GM23248 (cell line): ENCODE data around the gene PLIN5. TPM values are rescaled to one million over a fixed set of nuclear protein-coding genes. Genes with fewer than 3 reads are reported as not detected.

Experiments used
- DNase-seq: peaks from one replicate; pipeline ENCODE4 v3.0.0-alpha.2; 2015
- H2AFZ ChIP-seq: fragments of 200-600 bp; sonication (generic); 2 replicates; pipeline ENCODE4 v1.6.1; 2016; ENCODE audit warnings: antibody characterized with exemption
- H3F3A ChIP-seq: fragments of 200-600 bp; sonication (generic); 2 replicates; pipeline ENCODE4 v1.6.1; 2016; ENCODE audit warnings: mild to moderate bottlenecking, antibody characterized with exemption, mixed run types; ENCODE audit not compliant: insufficient read depth
- H3K27ac ChIP-seq: fragments of 200-600 bp; sonication (generic); 2 replicates; pipeline ENCODE4 v1.5.1; 2016; ENCODE audit warnings: mild to moderate bottlenecking
- H3K27me3 ChIP-seq: fragments of 200-600 bp; sonication (generic); replicated peaks from 2 replicates; pipeline ENCODE4 v1.6.1; 2016; ENCODE audit warnings: mild to moderate bottlenecking; ENCODE audit not compliant: insufficient read depth
- H3K36me3 ChIP-seq: fragments of 200-600 bp; sonication (generic); 2 replicates; pipeline ENCODE4 v1.6.1; 2016; ENCODE audit warnings: low read depth, mild to moderate bottlenecking
- H3K4me1 ChIP-seq: fragments of 200-600 bp; sonication (generic); 2 replicates; pipeline ENCODE4 v1.6.1; 2016; ENCODE audit warnings: mild to moderate bottlenecking; ENCODE audit not compliant: insufficient read depth
- H3K4me2 ChIP-seq: fragments of 200-600 bp; sonication (generic); one replicate; pipeline ENCODE4 v1.6.1; 2016; ENCODE audit warnings: mild to moderate bottlenecking; ENCODE audit not compliant: unreplicated experiment
- H3K4me3 ChIP-seq: fragments of 200-600 bp; sonication (generic); 2 replicates; pipeline ENCODE4 v1.5.1; 2016; ENCODE audit warnings: mild to moderate bottlenecking
- H3K79me2 ChIP-seq: fragments of 200-600 bp; sonication (generic); 2 replicates; pipeline ENCODE4 v1.6.1; 2016; ENCODE audit warnings: mild to moderate bottlenecking; ENCODE audit not compliant: insufficient read depth
- H3K9ac ChIP-seq: fragments of 200-600 bp; sonication (generic); 2 replicates; pipeline ENCODE4 v1.6.1; 2016; ENCODE audit warnings: mild to moderate bottlenecking
- H3K9me2 ChIP-seq: fragments of 200-600 bp; sonication (generic); 2 replicates; pipeline ENCODE4 v1.6.1; 2016; ENCODE audit warnings: mixed run types, mild to moderate bottlenecking, moderate library complexity; ENCODE audit not compliant: insufficient read depth
- H3K9me3 ChIP-seq: fragments of 200-600 bp; sonication (generic); one replicate; pipeline ENCODE4 v1.6.1; 2017; ENCODE audit warnings: low read depth
- H4K20me1 ChIP-seq: fragments of 200-600 bp; sonication (generic); 2 replicates; pipeline ENCODE4 v1.6.0; 2016; ENCODE audit not compliant: insufficient read depth
- EZH2 ChIP-seq: fragments of 200-600 bp; sonication (generic); IDR thresholded peaks from 2 replicates; pipeline ENCODE4 v1.6.1; 2018; ENCODE audit warnings: antibody characterized with exemption, mild to moderate bottlenecking; ENCODE audit not compliant: insufficient read depth, poor library complexity, severe bottlenecking
- EZH2phosphoT487 ChIP-seq: fragments of 200-600 bp; sonication (generic); IDR thresholded peaks from 2 replicates; pipeline ENCODE4 v1.6.1; 2018; ENCODE audit warnings: antibody characterized with exemption, moderate library complexity, mild to moderate bottlenecking, low read depth; ENCODE audit not compliant: insufficient read depth
- WGBS, 2 experiments: methylation state at CpG; one replicate each; pipeline ENCODE4 v1.1.6; 2015 to 2017; ENCODE audit warnings: low lambda C conversion rate in 2 of 2, low coverage in 1 of 2; ENCODE audit errors: missing lambda C conversion rate in 2 of 2; 5-methylcytosine and 5-hydroxymethylcytosine counted together
- in situ Hi-C: fragments of 300-500 bp; cut with MboI; formaldehyde crosslinking; loops from 2 replicates; pipeline ENCODE4 v1.15.0; 2020
- polyA plus RNA-seq: library from polyadenylated mRNA; unstranded; fragments of >200 nt; fragmentation: Nextera tagmentation; extraction: Ambion mirVana; gene quantifications from 2 replicates; pipeline ENCODE4 v1.2.1, GENCODE V29; 2016
- total RNA-seq: library from RNA; depleted of rRNA; stranded (reverse); fragments of >200 nt; shearing (Covaris generic); gene quantifications from 2 replicates; pipeline ENCODE4 v1.2.3, GENCODE V29; 2014

The PLIN5 gene
- total and polyA plus RNA-seq, 2 experiments from 2014 or later = not detected

DNA sequence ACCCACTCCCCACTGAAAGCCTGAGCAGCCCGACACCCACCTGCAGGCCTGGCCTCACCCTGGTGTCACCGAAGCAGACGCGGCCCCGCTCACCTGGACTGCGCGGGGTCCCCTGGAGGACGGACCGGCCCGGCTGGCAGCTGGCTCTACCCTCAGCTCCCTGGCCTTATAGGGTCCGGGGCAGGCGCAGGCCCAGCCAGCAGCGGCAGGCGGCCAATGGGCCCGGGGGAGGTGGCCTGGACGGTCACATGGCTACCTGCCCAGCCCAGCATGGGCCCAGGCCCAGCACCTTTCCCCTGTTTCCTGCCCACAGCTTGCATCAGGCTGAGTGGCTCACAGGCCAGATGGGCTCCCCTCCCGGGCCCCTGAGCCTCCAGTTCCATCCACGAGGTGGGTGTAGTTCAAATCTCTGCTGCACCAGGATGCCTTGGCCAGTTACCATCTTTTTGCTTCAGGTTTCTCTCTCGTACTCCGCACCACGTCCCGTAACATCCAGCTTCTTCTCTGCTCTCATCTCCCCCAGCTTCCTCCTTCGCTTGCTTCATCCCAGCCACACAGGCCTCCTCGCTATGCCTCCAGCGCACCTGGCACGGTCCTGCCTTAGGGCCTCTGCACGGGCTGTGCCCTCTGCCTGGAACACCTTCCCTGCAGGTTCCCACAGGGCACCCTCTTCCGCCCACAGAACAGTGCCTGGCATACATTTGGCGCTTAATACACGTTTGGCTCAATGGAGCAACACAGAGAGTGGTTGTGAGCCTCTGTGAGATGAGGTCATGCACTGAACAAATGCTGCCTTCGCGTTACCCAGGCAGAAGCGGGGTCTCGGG is 16.5 kb downstream of the PLIN5 start, which contains the start of gene PLIN4:
TSS of gene PLIN4 (minus strand) at position 142 of the 827 bp plus-strand sequence. CDS start 214 bp downstream, outside the sequence.
- H2AFZ ChIP-seq = no peak within 1 kb of the TSS
- no peaks in the 10 kb centered on the region for H3F3A ChIP-seq
- no peaks in the 10 kb centered on the region for H3K36me3 ChIP-seq
- no peaks in the 10 kb centered on the region for H3K27me3 ChIP-seq
- no peak within 1 kb of the TSS for H3K4me2 ChIP-seq
- no peak within 1 kb of the TSS for H3K9ac ChIP-seq
- no peaks in the 10 kb centered on the region for H3K4me1 ChIP-seq
- no peaks in the 10 kb centered on the region for H3K79me2 ChIP-seq
- no peaks in the 10 kb centered on the region for H4K20me1 ChIP-seq
- H3K27ac ChIP-seq = no peak within 1 kb of the TSS
- no peaks in the 10 kb centered on the region for H3K9me2 ChIP-seq
- peak; percentile 49 for DNase-seq
- in situ Hi-C loops = no loop called here
- no peak within 1 kb of the TSS for H3K4me3 ChIP-seq
- TF ChIP-seq EZH2 (no peak), EZH2phosphoT487 (no peak)
- H3K9me3 ChIP-seq = no peaks in the 10 kb centered on the region
- WGBS, 2 experiments = 71 to 72% methylated on average over 34 of the region's 34 CpGs

DNA sequence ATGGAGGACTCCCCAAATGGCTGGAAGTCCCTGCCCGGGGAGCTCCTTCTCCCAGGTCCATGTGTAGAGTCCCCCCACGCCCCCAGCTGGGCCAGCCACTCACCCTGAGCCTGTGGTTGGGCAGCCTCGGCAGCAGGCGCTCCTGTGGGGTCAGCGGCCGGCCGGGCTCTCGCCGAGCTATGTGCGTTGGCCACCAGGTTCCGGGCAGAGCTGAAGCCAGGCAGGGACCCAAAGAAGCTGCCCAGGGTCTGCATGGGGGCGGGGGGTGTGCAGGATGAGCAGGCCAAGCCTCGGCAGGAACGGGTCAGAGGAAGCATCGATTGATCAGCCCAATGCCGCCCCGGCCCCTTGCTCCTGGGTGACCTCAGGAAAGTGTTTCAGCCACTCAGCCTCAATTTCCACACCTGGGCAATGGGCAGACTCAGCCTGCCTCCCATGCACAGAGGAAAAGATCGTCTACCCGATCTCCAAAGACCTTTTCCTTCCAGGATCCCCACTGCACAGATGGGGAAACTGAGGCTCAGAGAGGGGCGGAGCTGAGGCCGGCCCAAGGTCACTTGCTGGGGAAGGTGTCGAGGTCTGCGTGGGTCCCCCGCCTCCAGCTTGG is 17.5 kb downstream of the PLIN5 start:
- no peak overlapping the region for H3K9ac ChIP-seq
- H3K27me3 ChIP-seq = no peaks in the 10 kb centered on the region
- no peaks in the 10 kb centered on the region for H3K9me3 ChIP-seq
- no peak for DNase-seq
- TF ChIP-seq EZH2 (no peak), EZH2phosphoT487 (no peak)
- 77 to 83% methylated on average over 19 to 21 of the region's 24 CpGs for WGBS, 2 experiments
- H3K36me3 ChIP-seq = no peaks in the 10 kb centered on the region
- no peak overlapping the region for H3K4me2 ChIP-seq
- H3K27ac ChIP-seq = no peak overlapping the region
- no peaks in the 10 kb centered on the region for H3K79me2 ChIP-seq
- no peaks in the 10 kb centered on the region for H3K4me1 ChIP-seq
- H3F3A ChIP-seq = no peaks in the 10 kb centered on the region
- in situ Hi-C loops = no loop called here
- H3K9me2 ChIP-seq = no peaks in the 10 kb centered on the region
- no peaks in the 10 kb centered on the region for H4K20me1 ChIP-seq
- no peak overlapping the region for H3K4me3 ChIP-seq
- no peak overlapping the region for H2AFZ ChIP-seq

DNA sequence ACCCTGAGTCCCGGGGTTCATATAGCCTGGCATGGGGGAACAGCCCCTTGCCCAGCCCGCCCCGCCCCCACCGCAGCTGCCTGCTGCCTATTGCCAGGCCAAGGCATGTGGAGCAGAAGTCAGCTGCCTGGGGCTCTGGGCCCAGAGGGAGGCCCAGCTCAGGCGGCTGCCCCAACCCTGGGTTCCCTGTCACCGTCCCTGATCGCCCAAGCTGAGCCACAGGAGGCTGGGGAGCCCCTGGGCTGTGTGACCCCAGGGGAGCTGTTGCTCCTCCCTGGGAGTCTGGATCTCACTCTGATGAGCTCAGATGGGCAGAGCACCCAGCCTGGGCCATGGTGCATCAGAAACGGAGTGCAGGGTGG is 18.1 kb downstream of the PLIN5 start:
- DNase-seq = peak; percentile 20
- TF ChIP-seq EZH2 = no peak
- TF ChIP-seq EZH2phosphoT487 = no peak
- WGBS, 2 experiments = 3 to 6% methylated on average over 5 to 7 of the region's 8 CpGs

DNA sequence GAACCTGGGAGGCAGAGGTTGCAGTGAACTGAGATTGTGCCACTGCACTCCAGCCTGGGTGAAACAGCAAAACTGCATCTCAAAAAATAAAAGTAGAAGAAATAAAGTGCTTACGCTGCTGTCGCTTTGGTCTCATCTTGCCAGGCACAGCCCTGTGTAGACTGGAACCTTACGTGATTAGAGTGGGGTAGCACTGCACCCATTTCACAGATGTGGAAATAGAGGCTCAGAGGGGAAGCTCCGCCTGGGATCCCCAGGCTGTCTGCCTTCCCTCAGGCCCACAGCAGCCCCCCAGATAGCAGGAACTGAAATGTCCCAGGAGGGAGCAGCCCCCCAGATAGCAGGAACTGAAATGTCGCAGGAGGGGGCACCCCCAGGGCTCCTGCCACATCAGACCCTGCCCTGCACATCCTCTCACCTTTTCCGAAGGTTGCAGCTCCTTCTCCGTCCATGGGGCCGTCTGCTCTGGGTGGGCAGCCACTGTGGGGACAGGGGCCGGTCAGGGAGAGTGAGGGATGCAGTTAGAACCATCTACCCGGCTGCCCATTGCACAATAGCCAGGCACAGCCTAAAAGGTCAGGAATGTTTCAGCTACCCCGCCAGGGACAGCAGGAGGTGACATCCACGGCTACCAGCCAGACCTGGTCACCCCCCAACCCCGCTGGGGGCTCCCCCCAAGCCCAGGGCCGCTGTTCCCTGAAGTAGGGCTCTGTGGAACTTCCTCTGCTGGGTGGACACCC is 18.7 kb downstream of the PLIN5 start:
- Histone ChIP-seq H3K27ac (no peak overlapping the region), H2AFZ (no peak overlapping the region), H3K4me3 (no peak overlapping the region), H3K4me2 (no peak overlapping the region), H3K9me3 (no peaks in the 10 kb centered on the region), H3K79me2 (no peaks in the 10 kb centered on the region), H4K20me1 (no peaks in the 10 kb centered on the region), H3K27me3 (no peaks in the 10 kb centered on the region), H3K9ac (no peak overlapping the region), H3K4me1 (no peaks in the 10 kb centered on the region), H3K9me2 (no peaks in the 10 kb centered on the region), H3F3A (no peaks in the 10 kb centered on the region), H3K36me3 (no peaks in the 10 kb centered on the region)
- in situ Hi-C loops = no loop called here
- 45 to 52% methylated on average over 14 of the region's 14 CpGs for WGBS, 2 experiments
- no peak for TF ChIP-seq EZH2phosphoT487
- no peak for TF ChIP-seq EZH2
- DNase-seq = no peak

More for the DNA sequence above, 18.1 kb downstream of the PLIN5 start:
- Histone ChIP-seq H3K4me1 (no peaks in the 10 kb centered on the region), H3K79me2 (no peaks in the 10 kb centered on the region), H2AFZ (no peak overlapping the region), H3K9me3 (no peaks in the 10 kb centered on the region), H3K4me3 (no peak overlapping the region), H4K20me1 (no peaks in the 10 kb centered on the region), H3F3A (no peaks in the 10 kb centered on the region), H3K27ac (no peak overlapping the region), H3K4me2 (no peak overlapping the region), H3K36me3 (no peaks in the 10 kb centered on the region), H3K9me2 (no peaks in the 10 kb centered on the region), H3K9ac (no peak overlapping the region), H3K27me3 (no peaks in the 10 kb centered on the region)
- in situ Hi-C loops = no loop called here
